Central memory CD8-positive, alpha-beta T cell (primary cell): ENCODE data around the gene ARID1B.

Experiments used
- ATAC-seq: fragments of 150-1000 bp; cut with Tn5 transposase; replicated peaks from 2 replicates; pipeline ENCODE4 v1.10.0; 2022; ENCODE audit warnings: mild to moderate bottlenecking, moderate FRiP score, moderate number of reproducible peaks; ENCODE audit not compliant: poor library complexity, severe bottlenecking; ENCODE audit errors: extremely low read depth
- DNase-seq, 2 donors: peaks; one replicate each; pipeline ENCODE4 v3.0.0; 2021; ENCODE audit warnings: low spot score in 2 of 2
- H3K27ac Mint-ChIP-seq: one replicate; pipeline ENCODE4 v1.8.0; 2022; ENCODE audit warnings: low read depth, mild to moderate bottlenecking, moderate library complexity, mixed read lengths
- H3K27me3 Mint-ChIP-seq: one replicate; pipeline ENCODE4 v1.8.0; 2022; ENCODE audit warnings: mixed read lengths
- H3K36me3 Mint-ChIP-seq: one replicate; pipeline ENCODE4 v1.8.0; 2022; ENCODE audit warnings: mild to moderate bottlenecking, moderate library complexity, mixed read lengths; ENCODE audit not compliant: insufficient read depth
- H3K4me1 Mint-ChIP-seq: one replicate; pipeline ENCODE4 v1.8.0; 2022; ENCODE audit warnings: mixed read lengths
- H3K4me3 Mint-ChIP-seq: one replicate; pipeline ENCODE4 v1.8.0; 2022; ENCODE audit warnings: mild to moderate bottlenecking, moderate library complexity, mixed read lengths
- H3K9me3 Mint-ChIP-seq: one replicate; pipeline ENCODE4 v1.8.0; 2022; ENCODE audit warnings: mixed read lengths

The ARID1B gene

GRCh38 chr6:156886409-156886808, 109.2 kb downstream of the ARID1B start:
- H3K27ac Mint-ChIP-seq: peak overlapping the region; percentile 42
- DNase-seq: no peak
- ATAC-seq: no peak

GRCh38 chr6:156887623-156888269, 110.6 kb downstream of the ARID1B start:
- H3K4me3 Mint-ChIP-seq: no peak overlapping the region
- no peaks in the 10 kb centered on the region for H3K27me3 Mint-ChIP-seq
- DNase-seq: no peak
- H3K27ac Mint-ChIP-seq: peak overlapping the region; percentile 30
- H3K4me1 Mint-ChIP-seq: peaks cover 71% of the 10 kb centered on the region
- H3K9me3 Mint-ChIP-seq: no peaks in the 10 kb centered on the region
- no peak for ATAC-seq
- peaks cover 3% of the 10 kb centered on the region for H3K36me3 Mint-ChIP-seq

More at GRCh38 chr6:156886409-156886808, 109.2 kb downstream of the ARID1B start:
- no peaks in the 10 kb centered on the region for H3K9me3 Mint-ChIP-seq
- peaks cover 3% of the 10 kb centered on the region for H3K36me3 Mint-ChIP-seq
- H3K4me1 Mint-ChIP-seq: peaks cover 80% of the 10 kb centered on the region
- no peak overlapping the region for H3K4me3 Mint-ChIP-seq
- H3K27me3 Mint-ChIP-seq: no peaks in the 10 kb centered on the region

- Mint-ChIP-seq H3K4me3 (no peak overlapping the region), H3K27ac (no peak overlapping the region), H3K27me3 (no peaks in the 10 kb centered on the region), H3K36me3 (peaks cover 3% of the 10 kb centered on the region), H3K4me1 (peaks cover 69% of the 10 kb centered on the region), H3K9me3 (no peaks in the 10 kb centered on the region)
- no peak for ATAC-seq
- no peak for DNase-seq
Observed at GRCh38 chr6:156889469-156889868, 112.3 kb downstream of the ARID1B start.

DNA sequence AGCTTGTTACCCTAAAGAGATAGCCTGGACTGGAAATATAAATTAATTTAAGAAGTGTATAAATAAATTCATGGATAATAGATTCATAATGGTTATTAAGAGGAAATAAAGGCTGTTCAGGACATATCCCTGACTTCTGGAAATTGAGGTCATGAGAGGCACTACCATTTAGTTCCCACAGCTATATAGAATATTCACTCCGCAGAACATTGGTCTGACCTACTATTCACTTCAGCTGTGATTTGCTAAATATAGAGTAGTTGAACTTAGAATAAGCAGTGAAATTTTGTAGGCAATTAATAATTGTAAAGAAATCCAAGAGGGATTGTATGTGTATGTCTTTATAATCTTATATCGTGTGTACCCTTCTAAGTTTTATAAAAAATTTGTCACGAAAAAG, 112.8 kb downstream of the ARID1B start:
- no peak for ATAC-seq
- Mint-ChIP-seq H3K36me3 (peaks cover 3% of the 10 kb centered on the region), H3K27ac (no peak overlapping the region), H3K4me1 (peaks cover 73% of the 10 kb centered on the region), H3K4me3 (no peak overlapping the region), H3K9me3 (no peaks in the 10 kb centered on the region), H3K27me3 (no peaks in the 10 kb centered on the region)
- no peak for DNase-seq

GRCh38 chr6:156890627-156891314, 113.6 kb downstream of the ARID1B start:
- Mint-ChIP-seq H3K36me3 (peaks cover 3% of the 10 kb centered on the region), H3K27ac (no peak overlapping the region), H3K4me1 (peaks cover 74% of the 10 kb centered on the region), H3K27me3 (no peaks in the 10 kb centered on the region), H3K4me3 (no peak overlapping the region), H3K9me3 (no peaks in the 10 kb centered on the region)
- ATAC-seq: no peak
- no peak for DNase-seq

- DNase-seq (no peak), ATAC-seq (no peak)
- H3K36me3 Mint-ChIP-seq: peaks cover 2% of the 10 kb centered on the region
- peaks cover 77% of the 10 kb centered on the region for H3K4me1 Mint-ChIP-seq
- H3K9me3 Mint-ChIP-seq: no peaks in the 10 kb centered on the region
- H3K4me3 Mint-ChIP-seq: no peak overlapping the region
- H3K27me3 Mint-ChIP-seq: no peaks in the 10 kb centered on the region
- H3K27ac Mint-ChIP-seq: no peak overlapping the region
Observed at GRCh38 chr6:156897907-156898531, 120.8 kb downstream of the ARID1B start.

DNA sequence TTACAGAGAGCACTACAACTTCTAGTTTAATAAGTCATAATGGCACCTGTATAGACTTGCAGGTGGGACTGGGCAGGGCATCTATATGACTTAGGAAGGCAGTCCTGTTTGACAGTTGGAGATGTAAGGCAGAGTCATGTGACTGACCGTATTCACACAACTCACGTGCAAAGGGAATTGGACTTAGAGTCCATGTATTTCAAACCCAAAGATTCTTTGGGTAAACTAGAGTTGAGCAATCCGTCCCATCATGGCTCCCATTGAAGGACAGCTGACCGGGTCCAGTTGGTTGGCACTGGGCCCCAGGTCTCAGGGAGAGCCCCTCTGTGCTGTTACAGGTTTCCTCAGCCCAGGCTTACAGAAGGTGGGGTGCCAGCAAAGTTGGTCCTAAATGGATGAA, 121.9 kb downstream of the ARID1B start:
- H3K4me1 Mint-ChIP-seq: peaks cover 73% of the 10 kb centered on the region
- H3K27me3 Mint-ChIP-seq: no peaks in the 10 kb centered on the region
- ATAC-seq (no peak), DNase-seq (no peak)
- no peak overlapping the region for H3K4me3 Mint-ChIP-seq
- H3K36me3 Mint-ChIP-seq: peaks cover 2% of the 10 kb centered on the region
- no peak overlapping the region for H3K27ac Mint-ChIP-seq
- H3K9me3 Mint-ChIP-seq: no peaks in the 10 kb centered on the region

DNA sequence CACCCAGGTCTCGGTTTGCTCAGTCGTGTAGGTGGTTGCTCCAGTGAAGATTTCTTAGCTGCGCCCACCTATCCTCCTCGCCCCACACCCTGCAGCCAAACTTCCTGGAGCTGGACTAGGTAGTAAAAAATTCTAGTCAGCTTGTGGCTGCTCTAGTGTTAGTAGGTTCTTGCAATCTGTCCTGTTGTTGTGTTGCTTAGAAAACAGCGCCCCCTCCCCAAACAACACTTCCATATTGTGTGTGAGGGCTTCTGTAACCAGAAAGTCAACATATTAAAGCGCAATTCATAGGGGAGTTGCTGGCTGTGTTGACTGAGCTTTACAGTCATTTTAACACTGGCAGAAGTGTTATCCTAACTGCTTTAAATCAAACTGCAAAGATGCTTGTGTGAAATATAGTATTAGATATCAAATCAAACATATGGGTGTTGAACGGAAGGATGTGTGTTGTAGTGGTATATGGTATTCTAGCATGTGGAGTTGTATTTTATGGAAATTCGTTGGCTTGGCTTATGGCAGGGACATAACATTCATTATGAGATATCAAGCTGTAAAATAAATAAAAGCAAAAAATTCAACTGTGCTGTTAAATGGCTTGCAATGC, 122.5 kb downstream of the ARID1B start:
- H3K4me1 Mint-ChIP-seq: peaks cover 71% of the 10 kb centered on the region
- H3K27ac Mint-ChIP-seq: peak overlapping the region; percentile 17
- H3K9me3 Mint-ChIP-seq: no peaks in the 10 kb centered on the region
- ATAC-seq (no peak), DNase-seq (no peak)
- H3K27me3 Mint-ChIP-seq: no peaks in the 10 kb centered on the region
- H3K4me3 Mint-ChIP-seq: no peak overlapping the region
- peaks cover 2% of the 10 kb centered on the region for H3K36me3 Mint-ChIP-seq

- Mint-ChIP-seq H3K27ac (no peak overlapping the region), H3K36me3 (peaks cover 2% of the 10 kb centered on the region), H3K4me1 (peaks cover 64% of the 10 kb centered on the region), H3K9me3 (no peaks in the 10 kb centered on the region), H3K27me3 (no peaks in the 10 kb centered on the region), H3K4me3 (no peak overlapping the region)
- ATAC-seq (no peak), DNase-seq (no peak)
Observed at GRCh38 chr6:156900292-156900691, 123.1 kb downstream of the ARID1B start.

DNA sequence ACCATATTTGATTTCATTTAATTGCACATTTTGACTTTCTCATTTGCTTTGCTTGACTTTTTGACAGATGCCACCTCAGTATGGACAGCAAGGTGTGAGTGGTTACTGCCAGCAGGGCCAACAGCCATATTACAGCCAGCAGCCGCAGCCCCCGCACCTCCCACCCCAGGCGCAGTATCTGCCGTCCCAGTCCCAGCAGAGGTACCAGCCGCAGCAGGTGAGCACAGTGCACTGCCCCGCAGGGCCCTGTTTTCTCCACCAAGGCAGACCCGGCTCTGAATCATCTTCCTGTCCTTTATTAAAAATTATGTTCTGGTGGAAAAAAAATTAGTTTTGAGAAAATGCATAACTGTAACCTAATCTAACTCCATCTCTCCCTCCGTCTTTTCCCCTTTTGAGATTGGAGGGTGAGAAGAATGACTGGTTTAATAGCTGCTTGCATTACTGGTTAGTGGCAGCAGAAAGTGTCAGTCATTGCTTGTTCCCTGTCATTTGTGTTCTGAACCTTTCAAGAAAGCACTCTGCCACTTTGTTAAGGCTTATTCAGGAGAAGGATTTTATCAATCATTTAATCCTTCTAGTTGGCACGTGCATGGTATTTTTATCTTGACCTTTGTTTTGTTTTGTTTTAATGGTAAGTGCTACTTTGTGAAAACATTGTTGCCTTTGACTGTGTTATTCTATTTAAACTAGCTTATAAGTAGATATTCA, 124.3 kb downstream of the ARID1B start:
- H3K36me3 Mint-ChIP-seq: peaks cover 2% of the 10 kb centered on the region
- no peak overlapping the region for H3K27ac Mint-ChIP-seq
- H3K4me3 Mint-ChIP-seq: no peak overlapping the region
- no peaks in the 10 kb centered on the region for H3K27me3 Mint-ChIP-seq
- H3K4me1 Mint-ChIP-seq: peaks cover 66% of the 10 kb centered on the region
- no peaks in the 10 kb centered on the region for H3K9me3 Mint-ChIP-seq
- no peak for DNase-seq
- ATAC-seq: no peak

GRCh38 chr6:156902782-156903181, 125.6 kb downstream of the ARID1B start:
- no peak for ATAC-seq
- DNase-seq: no peak
- no peaks in the 10 kb centered on the region for H3K9me3 Mint-ChIP-seq
- no peaks in the 10 kb centered on the region for H3K27me3 Mint-ChIP-seq
- no peak overlapping the region for H3K4me3 Mint-ChIP-seq
- no peak overlapping the region for H3K27ac Mint-ChIP-seq
- peaks cover 4% of the 10 kb centered on the region for H3K36me3 Mint-ChIP-seq
- peaks cover 74% of the 10 kb centered on the region for H3K4me1 Mint-ChIP-seq

GRCh38 chr6:156904176-156904967, 127.2 kb downstream of the ARID1B start:
- Mint-ChIP-seq H3K27ac (no peak overlapping the region), H3K9me3 (no peaks in the 10 kb centered on the region), H3K27me3 (no peaks in the 10 kb centered on the region), H3K4me3 (no peak overlapping the region), H3K36me3 (peaks cover 4% of the 10 kb centered on the region), H3K4me1 (peaks cover 69% of the 10 kb centered on the region)
- ATAC-seq (no peak), DNase-seq (no peak)
